B cell (primary cell): ENCODE measurements around the gene MYOF.

Source experiments
- CTCF ChIP-seq: fragments of 200-600 bp; IDR thresholded peaks from one replicate; pipeline ENCODE4 v1.8.0; 2022; ENCODE audit warnings: antibody characterized with exemption, mild to moderate bottlenecking
- EZH2 ChIP-seq: IDR thresholded peaks from 2 replicates; pipeline ENCODE4 v1.6.1; 2012; ENCODE audit warnings: borderline replicate concordance, low read depth, mild to moderate bottlenecking, moderate library complexity, low read length; ENCODE audit not compliant: insufficient read depth, poor library complexity, severe bottlenecking

GRCh38 chr10:93402192-93402591 lies 79.9 kb downstream of the MYOF start:
- TF ChIP-seq CTCF (no peak), EZH2 (no peak)
